Hematopoietic multipotent progenitor cell treated with erythropoietin and hydrocortisone succinate and interleukin-3 and kit ligand, for 4 days (in vitro differentiated cells): Measurements from ENCODE around the gene WIPI1.
"Not testable (repeated sequence)": the region's sequence is repeated elsewhere in the genome, so short reads cannot be mapped to it uniquely, and the experiment has no call there.

Source experiments
- DNase-seq: peaks from one replicate; pipeline ENCODE4 v3.0.0-alpha.2; 2015

WIPI1 gene, protein sequence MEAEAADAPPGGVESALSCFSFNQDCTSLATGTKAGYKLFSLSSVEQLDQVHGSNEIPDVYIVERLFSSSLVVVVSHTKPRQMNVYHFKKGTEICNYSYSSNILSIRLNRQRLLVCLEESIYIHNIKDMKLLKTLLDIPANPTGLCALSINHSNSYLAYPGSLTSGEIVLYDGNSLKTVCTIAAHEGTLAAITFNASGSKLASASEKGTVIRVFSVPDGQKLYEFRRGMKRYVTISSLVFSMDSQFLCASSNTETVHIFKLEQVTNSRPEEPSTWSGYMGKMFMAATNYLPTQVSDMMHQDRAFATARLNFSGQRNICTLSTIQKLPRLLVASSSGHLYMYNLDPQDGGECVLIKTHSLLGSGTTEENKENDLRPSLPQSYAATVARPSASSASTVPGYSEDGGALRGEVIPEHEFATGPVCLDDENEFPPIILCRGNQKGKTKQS

DNA sequence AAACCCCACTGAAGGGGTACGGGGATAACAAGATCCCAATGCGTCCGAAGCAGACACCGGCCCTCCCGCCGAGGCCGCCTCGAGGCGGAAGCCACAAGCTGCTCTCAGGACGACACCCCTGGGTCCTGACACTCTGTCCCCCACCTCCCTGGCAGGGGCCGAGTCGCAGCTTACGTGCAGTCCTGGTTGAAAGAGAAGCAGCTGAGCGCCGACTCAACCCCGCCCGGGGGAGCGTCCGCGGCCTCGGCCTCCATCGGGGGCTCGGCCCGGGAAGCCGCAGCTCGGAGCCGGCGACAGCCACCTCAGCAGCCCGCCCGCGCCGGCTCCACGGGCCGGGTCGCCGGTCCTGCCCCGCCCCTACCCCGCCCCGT lies at the start of gene WIPI1:
TSS of gene WIPI1 (minus strand) at position 329 of the 371 bp plus-strand sequence. CDS start at position 254, 75 bp downstream.
- no peak for DNase-seq

DNA sequence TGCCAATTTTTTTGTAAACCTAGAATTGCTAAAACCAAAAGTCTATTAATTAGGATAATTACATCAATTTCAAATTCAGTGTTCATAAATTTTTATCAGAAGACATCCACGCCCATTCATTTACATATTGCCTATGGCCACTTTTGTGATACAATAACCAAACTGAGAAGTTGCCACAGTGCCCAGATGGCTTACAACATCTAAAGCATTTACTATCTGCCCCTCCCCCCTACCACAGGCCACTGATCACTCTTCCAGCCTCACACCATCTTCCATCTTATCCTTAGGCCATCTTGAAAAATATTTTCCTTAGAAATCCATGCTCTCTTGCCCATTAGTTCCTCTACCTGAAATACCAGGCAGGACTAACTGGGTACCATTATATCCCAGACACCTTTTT lies 48.7 kb upstream of the WIPI1 start:
- DNase-seq, result peak; percentile 45

DNA sequence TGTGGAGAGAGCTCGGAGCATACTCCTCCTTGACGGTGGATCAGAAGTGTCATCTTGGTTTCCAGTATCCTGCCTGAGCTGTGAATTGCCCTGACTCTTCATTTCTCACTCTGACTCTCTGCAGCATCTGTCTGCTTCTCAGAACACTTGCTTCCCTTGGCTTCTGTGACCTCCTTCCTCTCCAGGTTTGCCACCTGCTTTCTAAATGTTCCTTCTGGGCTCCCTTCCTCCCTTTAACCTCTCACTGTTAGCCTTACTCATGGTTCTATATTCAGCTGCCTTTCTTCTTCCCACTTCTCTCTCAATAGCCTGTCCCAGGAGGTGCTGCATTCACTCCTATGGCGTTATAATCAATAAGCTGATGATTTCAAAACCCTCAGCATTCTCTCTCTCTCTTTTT lies 43.8 kb upstream of the WIPI1 start:
- no peak for DNase-seq

DNA sequence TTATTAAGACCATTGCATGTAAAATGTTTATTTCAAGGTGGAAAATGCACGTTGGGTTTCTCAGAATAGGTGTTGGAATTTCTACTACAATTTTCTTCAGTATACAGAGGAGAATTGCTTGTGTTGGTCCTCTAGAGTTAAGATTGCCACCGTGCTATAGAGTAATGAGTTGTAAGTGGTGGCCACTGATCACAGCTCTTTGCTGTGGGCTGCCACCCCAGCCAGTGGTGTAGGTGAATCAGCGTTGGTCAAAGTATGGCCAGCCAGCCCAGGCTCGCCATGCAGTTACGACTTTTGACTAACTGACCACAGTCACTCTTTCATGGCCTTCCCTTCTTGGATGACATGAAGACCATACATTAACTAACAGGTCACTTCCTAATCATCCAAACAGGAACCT lies 42.3 kb upstream of the WIPI1 start:
- no peak for DNase-seq

DNA sequence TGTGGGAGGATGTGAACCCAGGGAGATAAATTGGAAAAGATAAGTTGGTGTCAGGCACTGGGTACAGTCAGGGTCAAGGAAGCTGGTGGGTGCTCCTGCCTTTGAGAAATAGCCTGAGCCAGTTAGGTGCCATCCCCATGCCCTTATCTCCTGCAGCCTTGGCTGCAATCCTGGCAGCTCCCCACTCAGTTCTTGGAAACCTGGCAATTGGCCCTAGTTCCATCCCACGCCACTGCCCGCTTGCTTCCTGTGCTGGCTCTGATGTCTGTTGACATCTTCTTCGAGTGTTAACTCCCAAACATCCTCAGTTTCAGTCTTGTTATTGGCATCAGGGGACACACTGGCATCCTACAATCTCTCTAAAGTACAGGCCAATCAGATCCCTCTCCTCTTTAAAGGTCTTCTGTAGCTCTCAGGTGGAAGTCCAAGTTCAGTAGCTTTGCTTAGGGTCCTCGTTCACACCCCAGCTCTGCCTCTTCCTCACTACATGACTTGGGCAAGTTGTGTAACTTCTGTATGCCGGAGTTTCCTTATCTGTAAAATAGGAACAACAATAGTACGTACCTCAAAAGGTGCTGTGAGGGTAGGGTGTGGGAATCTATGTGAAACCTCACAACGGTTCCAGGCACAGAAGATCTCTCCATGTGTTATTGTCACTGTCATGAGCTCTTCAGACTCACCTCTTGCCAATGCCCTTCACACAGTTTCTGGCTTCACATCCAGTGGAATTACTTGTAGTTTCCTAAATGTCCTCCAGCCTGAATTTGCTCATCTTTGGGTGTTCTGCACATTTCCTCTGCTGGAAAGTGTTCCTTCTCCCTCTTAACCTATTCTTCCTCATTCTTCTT lies 41.4 kb upstream of the WIPI1 start:
- DNase-seq, result peak; percentile 63

DNA sequence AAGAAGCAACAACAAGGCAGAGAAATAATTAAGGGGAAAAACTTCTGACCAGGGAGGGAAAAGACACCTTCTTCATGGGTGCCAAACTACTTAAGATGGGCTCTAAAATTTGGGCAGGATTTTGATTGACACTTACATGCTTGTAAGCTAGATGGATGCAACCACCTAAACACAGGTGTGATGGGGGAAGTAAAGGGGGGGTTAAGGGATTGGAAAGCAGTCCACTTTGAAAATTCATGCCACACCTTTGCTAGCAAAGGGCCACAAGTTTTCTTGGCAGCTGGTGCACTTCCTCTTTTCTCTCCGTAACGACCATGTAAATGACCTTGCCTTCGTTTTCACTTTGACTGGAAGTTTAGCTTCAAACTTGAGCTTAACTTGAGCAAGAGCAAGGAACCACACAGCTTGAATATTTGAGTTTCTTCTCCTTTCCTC lies 40.6 kb upstream of the WIPI1 start:
- peak; percentile 91 for DNase-seq

DNA sequence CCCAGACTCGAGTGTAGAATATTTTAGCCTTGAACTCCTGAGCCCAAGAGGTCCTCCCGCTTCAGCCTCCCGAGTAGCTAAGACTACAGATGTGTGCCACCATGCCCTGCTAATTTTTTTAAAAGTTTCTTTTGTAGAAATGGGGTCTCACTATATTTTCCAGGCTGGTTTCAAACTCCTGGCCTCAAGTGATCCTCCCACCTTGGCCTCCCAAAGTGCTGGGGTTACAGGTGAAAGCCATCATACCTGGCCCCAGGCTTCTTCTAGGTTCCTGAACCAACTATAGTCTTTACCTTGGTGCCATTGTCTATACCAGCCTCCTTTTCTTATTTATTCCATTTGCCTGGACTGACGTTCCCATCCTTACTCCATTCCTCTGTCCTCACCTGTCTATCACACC lies 37.8 kb upstream of the WIPI1 start:
- no peak for DNase-seq

DNA sequence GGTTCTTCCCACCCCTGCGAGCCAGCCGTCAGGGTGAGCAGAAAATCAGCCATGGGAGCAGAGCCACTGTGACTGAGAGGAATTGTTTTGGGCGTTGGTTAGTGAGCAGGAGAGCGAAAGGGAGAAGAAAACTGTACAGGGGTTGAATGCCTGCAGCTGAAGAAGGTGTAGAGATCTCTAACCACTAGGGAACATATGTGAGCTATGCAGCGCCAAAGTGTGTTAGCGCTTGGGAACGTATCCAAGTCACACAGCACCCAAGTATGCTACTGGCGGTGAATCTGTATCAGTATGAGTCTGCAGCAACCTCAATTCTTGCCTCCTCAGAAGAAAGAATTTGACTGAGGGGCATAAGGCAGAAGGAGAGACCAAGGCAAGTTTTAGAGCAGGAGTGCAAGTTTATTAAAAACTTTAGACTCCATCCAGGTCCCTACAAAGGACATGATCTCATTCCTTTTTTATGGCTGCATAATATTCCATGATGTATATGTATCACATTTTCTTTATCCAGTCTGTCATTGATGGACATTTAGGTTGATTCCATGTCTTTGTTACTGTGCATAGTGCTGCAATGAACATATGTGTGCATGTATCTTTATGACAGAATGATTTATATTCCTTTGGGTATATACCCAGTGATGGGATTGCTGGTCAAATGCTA lies 35.2 kb upstream of the WIPI1 start:
- not testable (repeated sequence) for DNase-seq

DNA sequence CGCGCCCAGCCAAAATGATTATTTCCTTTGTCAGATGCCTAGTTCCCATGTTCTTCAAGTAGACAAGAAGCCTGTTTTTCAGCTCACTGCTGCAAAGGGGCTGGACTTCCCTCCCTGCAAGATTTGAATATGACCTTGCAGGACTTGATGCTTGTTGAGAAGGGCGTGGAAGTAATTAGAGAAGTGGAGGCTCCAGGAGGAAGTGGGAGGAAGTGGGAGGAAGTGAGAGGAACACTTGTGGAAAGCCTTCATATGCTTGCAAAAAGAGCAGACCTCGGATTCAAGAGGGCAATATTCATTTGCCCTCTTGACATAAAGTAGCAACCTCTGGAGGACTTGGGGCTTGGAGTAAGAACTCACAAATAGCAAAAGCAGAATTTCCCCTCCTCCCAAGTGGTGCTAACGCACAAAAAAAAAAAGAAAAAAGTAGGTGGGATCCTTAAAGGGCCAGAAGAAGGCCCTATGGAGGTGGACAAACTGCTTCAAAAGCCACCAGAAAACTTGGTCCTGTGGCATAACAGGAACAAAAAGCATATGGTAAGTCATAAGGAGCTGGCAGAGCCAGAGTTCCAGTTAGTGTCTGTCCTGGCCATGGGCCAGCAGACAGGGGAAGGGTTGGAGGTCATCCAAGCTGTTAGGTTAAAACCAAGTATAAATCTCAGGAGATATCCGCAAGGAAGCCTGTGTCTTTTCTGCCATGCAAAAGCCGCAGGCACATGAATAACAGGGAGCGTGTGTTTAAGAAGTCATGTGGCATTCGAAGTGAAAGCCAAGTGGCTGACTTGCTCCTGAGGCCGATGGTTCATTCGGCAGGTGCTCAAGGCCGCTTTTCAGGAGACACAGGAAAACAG lies 34.3 kb upstream of the WIPI1 start:
- peak; percentile 42 for DNase-seq

DNA sequence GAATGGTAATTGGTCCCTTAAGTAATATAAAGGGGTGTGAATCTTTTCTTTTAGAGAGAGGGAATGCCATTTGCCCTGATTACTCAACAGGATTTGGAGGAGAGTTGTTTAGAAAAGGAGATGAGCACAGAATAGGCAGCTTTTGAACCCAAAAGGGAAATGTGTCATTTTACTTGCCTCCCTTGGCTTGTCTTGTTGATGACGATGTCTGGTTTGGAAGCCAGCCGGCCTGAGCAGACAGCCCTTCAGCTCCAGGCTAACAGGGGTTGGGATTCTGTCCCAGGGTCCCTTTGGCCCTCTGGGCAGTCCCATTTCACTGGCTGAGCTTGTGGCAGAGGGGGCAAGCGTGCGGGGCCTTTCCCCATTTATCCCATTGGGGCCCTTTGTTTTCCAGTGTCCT lies 32.6 kb upstream of the WIPI1 start:
- no peak for DNase-seq

DNA sequence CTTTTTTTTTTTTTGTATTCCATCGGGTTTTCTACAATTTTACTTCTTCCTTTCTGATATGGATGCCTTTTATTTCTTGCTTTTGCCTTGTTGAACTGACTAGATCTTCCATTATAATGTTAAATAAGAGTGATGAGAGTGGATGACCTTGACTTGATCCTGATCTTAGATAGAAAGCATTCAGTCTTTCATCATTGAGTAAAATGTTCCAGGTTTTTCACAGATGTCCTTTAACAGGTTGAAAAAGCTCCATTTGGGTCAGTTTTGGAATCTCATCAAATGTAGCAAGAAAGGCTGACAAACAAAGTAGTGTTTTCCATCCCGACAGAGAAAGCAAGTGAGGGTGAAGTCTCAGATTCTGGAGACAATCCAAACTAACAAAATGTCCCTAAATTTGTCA lies 27.2 kb upstream of the WIPI1 start:
- no peak for DNase-seq

DNA sequence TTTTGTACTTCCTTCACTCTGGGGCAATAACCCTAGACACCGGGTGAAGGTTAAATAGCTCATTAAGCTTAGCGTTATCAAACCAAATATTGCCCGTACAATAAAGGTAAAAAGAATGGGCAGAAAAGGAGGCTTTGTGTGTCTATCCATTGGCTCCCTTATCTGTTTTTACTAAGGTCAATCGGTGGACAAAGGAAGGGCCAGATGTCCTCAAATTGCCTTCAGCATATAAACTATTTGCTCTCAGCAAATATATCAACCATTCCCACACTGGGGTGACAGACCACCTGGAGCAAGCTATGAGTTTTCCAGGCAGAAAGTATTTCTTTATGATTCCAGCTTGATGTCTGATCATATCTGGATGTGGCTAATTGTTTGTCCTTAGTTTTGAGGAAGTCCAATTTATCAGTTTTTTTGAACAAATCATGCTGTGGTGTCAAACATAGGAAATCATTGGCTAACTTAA lies 25.3 kb upstream of the WIPI1 start:
- DNase-seq, result peak; percentile 35

DNA sequence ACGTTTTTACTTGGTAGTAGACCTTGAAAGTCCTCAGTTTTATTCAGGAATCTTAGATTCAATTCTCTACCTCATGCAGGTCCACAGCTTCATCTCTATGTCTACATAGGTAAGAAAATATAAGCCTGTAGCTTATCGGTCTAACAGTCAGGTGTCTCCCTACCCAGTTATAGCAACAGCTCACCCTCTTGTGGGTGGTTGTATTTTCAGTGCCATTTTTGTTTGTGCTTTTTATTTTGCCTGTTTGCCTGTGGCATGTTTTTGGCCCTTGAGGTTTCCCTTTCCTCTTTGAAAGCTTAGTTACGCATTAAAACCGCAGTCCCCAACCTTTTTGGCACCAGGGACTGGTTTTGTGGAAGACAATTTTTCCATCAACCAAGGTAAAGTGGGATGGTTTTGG lies 23.6 kb upstream of the WIPI1 start:
- DNase-seq, result no peak

DNA sequence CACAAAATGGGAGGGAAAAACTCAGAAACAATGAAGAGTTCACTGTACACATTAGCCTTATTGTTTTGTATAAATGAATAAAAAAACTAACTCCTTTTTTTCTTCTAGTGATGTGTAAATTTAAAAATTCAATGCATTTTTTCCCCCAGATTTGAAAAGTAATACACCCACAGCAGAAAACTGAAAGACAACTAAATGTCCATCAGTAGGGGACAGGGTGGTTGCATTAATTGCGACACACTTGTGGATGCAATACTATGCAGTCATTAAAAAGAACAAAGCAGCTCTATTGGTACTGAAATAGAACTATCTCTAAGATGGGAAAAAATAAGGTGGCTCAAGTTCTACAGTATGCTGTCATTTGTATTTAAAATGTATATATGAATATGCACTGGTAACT lies 13.7 kb upstream of the WIPI1 start:
- no peak for DNase-seq

DNA sequence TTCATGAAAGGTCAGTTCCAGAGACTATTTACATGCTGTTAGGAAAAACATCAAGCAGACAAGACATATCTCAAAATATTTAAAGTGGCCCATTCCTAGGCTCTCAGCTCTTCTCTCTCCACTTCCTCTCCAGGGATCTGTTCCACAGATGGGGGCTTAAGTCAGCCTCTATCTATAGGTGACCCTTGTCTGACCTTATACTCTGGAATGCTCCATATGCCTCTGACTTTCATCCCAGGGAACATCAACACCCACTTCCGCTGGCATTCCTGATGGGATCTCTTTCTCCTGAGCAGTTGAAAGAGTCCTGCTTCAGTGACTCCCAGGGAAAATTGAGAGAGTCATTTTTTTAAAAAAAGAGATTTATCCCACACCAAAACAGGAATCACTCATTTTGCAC lies 11.5 kb upstream of the WIPI1 start:
- DNase-seq, result no peak

DNA sequence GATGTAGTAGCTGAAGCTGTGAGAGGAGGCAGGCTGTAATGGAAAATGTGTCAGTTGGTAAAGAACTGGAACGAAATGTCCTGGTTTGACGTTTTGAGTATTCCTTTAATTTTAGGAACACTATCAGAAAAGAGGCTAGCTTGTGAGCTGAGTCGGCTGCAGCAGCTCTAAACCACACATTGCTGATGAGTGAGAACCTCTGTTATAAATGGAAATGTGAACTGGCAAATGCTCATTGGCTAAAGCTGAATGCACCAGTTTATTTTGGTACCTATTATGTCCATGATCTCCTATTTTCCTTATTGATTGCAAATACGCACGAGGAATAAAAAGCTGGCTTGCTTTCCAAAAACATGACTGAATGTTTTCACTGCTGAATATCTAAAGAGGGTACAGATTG lies 11.0 kb upstream of the WIPI1 start:
- no peak for DNase-seq

DNA sequence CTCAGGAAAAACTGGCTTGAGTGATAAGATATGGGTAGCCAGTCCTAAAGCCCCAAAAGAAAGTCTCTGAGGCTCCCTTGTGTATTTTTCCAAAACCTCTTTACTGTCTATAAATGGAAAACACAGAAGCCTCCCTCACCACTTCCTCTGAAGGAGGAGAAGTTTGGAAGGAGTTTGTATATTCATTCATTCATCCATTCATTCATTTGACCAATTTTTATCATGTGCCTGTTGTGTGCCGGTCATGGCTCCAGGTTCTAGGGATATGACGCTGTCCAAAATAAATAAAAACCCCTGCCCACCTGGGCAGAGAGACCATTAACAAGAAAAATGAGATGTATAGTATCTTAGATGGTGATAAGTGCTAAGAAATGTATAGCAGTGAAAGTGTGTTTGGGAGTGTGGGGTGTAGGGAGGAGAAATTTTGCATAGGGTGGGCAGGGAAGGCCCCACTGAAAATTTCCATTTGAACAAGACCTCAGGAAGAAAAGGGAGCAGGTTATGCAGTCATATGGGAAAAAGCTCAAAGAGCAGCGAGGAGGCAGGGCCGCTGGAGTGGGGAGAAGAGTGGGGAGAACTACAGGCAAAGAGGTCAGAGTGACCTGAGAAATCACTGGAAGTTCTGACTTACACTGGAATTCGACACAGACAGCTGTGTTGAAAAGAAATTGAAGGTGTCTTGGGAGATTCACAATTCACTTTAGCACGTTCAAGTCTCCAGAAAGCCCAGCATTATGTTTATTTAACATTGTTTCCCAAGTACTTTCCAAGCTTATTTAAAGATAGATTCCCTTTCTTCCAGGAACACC lies 6.1 kb upstream of the WIPI1 start:
- DNase-seq, result no peak

DNA sequence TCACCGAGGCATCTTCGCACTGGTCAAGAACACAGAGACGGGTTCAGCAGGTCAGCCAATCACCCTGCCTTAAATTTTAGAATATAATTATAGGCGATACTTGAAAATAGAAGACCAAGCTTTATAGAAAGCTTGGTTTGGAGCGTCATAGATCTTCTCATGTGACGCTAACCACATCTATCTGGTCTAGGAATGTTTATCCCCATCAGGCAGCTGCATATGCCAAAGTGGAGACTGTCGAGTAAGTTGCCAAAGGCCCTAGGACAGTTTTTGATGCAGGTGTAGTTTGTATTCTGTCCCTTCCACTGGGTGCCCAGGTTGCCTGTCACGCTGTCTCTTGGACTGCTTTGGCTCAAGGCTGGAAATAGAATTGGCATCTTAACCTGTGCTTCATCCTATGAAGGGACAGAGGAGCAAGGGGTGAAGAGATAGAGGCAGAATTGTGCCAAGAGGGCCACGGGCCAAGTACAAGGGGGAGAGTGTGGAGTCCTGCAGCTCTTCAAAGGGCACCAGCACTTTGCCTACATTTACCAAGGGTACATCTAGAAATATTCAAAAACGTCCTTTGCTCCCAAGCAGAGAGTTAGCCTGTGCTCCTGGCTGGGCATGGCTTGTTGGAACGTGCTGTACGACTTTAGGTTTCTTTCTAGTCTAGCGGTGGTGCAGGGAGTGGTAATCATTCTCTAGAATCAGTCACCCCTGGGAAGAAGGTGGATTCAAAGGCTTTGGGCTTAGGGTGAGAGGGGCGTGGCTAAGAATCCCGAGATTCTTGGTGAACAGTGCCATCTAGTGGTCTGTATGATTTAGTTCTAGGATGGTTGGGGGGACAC lies 5.3 kb upstream of the WIPI1 start:
- peak; percentile 95 for DNase-seq

DNA sequence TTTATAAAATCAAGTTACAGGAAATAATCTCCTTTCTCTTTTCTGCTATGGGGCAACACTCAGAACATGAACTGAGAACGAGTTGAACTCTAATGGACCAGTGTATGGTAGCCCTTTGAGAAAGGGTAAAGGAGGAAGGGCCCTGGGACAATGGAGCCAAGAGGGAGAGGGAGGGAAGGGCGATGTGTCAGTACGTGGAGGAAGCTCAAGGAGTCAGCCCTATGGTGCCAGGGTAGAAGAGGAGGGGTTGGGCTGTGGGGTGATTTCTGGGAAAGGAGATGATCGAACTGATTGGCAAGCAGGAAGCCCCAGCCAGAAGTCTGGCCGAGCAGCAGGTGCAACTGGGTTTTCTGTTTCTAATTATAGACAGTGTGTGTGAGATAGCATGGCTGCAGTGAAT lies 4.3 kb upstream of the WIPI1 start:
- peak; percentile 60 for DNase-seq

DNA sequence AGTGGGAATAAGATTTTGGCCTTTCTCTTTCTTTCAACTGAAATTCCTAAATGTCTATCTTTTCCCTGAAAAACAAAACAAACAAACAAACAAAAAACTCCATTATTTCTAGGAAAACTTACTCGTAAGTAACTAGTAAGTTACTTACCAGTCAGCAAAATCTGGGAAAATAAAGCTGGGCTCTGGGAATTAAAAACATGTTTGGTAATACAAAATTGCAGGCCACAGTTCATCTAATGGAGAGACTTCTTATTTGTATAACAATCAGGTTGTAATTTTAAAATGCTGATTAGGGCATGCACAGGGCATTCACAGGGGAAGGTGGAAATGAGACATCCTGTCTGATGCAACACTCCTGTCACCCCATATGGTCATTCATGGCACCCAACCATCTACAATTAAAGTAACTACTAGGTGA lies 3.8 kb upstream of the WIPI1 start:
- DNase-seq, result peak; percentile 32

DNA sequence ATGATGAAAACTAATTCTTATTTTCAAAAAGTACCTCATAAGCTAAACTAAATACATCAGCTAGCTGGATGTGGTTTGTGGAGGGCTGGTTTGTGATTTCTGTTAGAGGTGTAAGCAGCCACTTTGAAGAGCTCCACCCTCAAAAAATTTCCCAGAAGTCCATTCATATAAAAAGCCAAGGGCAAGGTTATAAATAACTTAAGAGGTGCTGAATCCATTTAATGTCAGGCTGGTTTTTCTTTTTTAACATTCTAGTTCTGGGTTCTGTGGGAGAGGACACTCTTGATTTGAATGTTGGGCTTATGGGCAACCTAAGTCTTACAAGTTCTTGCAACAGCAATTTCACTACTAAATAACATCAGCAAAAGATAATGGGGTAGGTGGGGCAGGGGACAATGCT lies 3.4 kb upstream of the WIPI1 start:
- no peak for DNase-seq
